ENCODE results near the gene CHST5.

The CHST5 gene

DNA sequence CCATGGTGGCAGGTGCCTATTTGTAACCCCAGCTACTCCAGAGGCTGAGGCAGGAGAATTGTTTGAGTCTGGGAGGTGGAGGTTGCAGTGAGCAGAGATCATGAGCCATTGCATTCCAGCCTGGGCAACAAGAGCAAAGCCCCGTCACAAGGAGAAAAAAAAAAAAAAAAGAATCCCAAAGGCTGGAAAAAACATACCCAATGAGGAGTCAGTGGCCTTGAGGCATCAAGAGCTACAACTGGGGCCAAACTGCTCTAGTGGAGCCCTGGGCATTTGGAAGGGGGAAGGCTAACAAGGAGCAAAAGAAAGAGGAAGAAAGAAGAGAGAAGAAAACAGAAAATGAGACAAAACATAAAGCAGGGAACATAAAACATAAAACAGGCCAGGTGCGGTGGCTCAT is 47.6 kb downstream of the CHST5 start:
- Histone ChIP-seq H3K4me3 (ENCODE audit: low read depth, low read length) (no peak overlapping the region), H3K36me3 (ENCODE audit: control insufficient read depth, insufficient read depth, low read length) (no peaks in the 10 kb centered on the region), H2AFZ (no peak overlapping the region), H3K4me2 (ENCODE audit: low read length) (no peak overlapping the region), H3K27ac (no peak overlapping the region), H3K9ac (no peak overlapping the region), H3K79me2 (no peaks in the 10 kb centered on the region), H3K9me3 (ENCODE audit: control insufficient read depth, low read length) (no peaks in the 10 kb centered on the region), H3K27me3 (ENCODE audit: control insufficient read depth, insufficient read depth, low read length) (peaks cover 3% of the 10 kb centered on the region), H3K4me1 (peaks cover 21% of the 10 kb centered on the region)
- TF ChIP-seq, protein P1, sequence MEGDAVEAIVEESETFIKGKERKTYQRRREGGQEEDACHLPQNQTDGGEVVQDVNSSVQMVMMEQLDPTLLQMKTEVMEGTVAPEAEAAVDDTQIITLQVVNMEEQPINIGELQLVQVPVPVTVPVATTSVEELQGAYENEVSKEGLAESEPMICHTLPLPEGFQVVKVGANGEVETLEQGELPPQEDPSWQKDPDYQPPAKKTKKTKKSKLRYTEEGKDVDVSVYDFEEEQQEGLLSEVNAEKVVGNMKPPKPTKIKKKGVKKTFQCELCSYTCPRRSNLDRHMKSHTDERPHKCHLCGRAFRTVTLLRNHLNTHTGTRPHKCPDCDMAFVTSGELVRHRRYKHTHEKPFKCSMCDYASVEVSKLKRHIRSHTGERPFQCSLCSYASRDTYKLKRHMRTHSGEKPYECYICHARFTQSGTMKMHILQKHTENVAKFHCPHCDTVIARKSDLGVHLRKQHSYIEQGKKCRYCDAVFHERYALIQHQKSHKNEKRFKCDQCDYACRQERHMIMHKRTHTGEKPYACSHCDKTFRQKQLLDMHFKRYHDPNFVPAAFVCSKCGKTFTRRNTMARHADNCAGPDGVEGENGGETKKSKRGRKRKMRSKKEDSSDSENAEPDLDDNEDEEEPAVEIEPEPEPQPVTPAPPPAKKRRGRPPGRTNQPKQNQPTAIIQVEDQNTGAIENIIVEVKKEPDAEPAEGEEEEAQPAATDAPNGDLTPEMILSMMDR (IDR thresholded peaks at IDR 0.05) = no peak

DNA sequence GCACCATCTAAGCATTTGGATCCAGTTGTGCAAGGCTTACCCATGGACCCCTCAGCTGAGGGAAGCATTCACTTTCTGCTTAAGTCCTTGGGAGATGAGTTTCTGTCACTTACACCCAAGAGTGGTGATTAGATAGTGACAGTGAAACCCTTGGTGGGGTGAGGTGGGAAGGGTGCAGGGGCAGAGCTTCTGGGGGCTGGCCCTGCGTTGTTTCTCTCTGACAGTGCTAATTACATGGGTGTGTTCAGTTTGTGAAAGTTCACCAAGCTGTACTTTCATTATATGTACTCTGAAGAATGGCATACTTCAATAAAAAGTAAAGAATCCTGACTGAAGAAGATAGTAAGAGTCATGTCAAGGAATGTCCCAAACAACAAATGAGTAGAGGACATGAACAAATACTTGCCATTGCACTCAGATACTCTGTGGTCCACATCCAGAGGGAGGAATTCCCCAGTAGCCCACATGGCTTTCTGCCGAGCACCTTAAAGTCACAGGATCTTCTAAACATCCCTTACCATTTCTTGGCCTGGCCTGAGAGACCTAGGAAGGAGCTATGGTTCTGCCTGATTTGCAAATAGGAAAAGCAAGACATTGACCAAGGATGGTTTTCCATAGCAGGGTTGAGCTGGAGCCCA is 49.1 kb downstream of the CHST5 start:
- Histone ChIP-seq H3K9ac (no peak overlapping the region), H3K27ac (no peak overlapping the region), H3K36me3 (ENCODE audit: control insufficient read depth, insufficient read depth, low read length) (no peaks in the 10 kb centered on the region), H3K4me3 (ENCODE audit: low read depth, low read length) (no peak overlapping the region), H2AFZ (no peak overlapping the region), H3K9me3 (ENCODE audit: control insufficient read depth, low read length) (no peaks in the 10 kb centered on the region), H3K4me1 (peaks cover 20% of the 10 kb centered on the region), H3K79me2 (no peaks in the 10 kb centered on the region), H3K27me3 (ENCODE audit: control insufficient read depth, insufficient read depth, low read length) (peaks cover 3% of the 10 kb centered on the region), H3K4me2 (ENCODE audit: low read length) (no peak overlapping the region)
- TF ChIP-seq, protein P1 (IDR thresholded peaks at IDR 0.05) = no peak

DNA sequence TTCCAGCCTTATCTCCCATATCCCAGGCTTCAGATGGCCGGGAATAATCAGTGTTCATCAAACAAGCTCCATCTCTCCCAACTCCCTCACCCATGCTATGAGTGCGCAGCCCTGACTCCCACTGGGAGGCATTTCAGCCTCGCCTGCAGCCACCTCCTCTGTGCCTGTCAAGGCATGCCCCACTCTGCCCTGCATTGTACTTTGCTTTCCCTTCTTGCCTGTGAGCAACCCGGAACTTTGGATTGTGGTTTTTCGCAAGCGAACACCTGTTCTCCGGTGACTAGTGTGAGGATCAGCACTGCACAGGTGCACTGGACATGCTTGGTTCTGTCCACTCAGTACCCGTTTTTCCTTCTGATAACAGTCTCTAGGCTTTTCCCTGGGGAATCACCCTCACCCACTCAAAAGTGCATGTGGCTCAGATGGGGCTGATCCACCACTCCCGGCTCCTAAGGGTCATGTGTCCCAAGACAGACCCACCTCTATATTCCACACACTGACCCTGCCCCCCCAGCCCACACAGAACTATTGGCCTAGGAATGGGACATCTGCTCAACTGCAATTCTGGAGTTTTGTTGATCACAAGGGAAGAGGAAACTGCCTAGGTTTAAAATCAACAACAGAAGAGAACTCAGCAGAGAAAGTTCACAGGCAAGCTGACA is 49.8 kb downstream of the CHST5 start:
- peaks cover 3% of the 10 kb centered on the region for H3K27me3 ChIP-seq (ENCODE audit: control insufficient read depth, insufficient read depth, low read length)
- no peaks in the 10 kb centered on the region for H3K9me3 ChIP-seq (ENCODE audit: control insufficient read depth, low read length)
- peaks cover 18% of the 10 kb centered on the region for H3K4me1 ChIP-seq
- TF ChIP-seq, protein P1 (IDR thresholded peaks at IDR 0.05) = no peak
- no peak overlapping the region for H3K9ac ChIP-seq
- H3K36me3 ChIP-seq (ENCODE audit: control insufficient read depth, insufficient read depth, low read length) = no peaks in the 10 kb centered on the region
- no peak overlapping the region for H3K27ac ChIP-seq
- no peak overlapping the region for H3K4me3 ChIP-seq (ENCODE audit: low read depth, low read length)
- no peak overlapping the region for H2AFZ ChIP-seq
- no peak overlapping the region for H3K4me2 ChIP-seq (ENCODE audit: low read length)
- H3K79me2 ChIP-seq = no peaks in the 10 kb centered on the region

DNA sequence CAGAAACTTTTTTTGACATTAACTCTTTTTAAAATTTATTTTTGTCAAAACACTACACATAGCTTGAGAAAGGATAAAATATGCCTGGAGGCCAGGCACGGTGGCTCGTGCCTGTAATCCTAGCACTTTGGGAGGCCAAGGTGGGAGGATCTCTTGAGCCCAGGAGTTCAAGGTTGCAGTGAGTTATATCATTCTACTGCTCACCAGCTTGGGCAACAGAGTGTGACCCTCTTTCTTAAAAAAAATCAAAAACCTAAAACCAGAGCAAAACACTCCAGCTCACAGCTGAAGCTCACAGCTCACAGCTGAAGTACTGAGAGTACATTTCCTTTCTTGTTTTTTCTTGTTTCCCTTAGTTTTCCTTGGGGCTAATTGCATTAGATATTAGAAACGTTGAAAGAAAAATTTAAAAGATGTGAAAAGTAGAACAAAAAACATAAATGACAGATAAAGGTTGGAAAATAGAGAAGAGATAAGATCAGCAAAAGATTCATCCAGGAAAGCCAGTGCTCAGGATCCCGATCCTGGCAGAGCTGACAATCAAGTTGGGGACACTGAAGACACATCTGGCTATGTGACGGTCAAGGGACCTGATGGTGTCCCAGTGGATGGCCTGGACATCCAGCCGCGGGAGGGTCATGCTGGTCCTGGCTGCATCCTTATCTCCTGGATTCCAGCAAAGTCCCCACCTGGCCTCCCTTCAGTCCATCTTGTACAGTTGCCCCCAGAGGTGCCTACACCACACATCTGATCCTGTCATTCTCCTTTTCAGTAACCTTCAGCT is 50.5 kb downstream of the CHST5 start:
- no peak overlapping the region for H3K4me2 ChIP-seq (ENCODE audit: low read length)
- H3K27ac ChIP-seq = peak overlapping the region; percentile 8
- peaks cover 3% of the 10 kb centered on the region for H3K27me3 ChIP-seq (ENCODE audit: control insufficient read depth, insufficient read depth, low read length)
- no peaks in the 10 kb centered on the region for H3K9me3 ChIP-seq (ENCODE audit: control insufficient read depth, low read length)
- no peak overlapping the region for H3K9ac ChIP-seq
- peak overlapping the region; percentile 13 for H2AFZ ChIP-seq
- no peaks in the 10 kb centered on the region for H3K36me3 ChIP-seq (ENCODE audit: control insufficient read depth, insufficient read depth, low read length)
- H3K4me1 ChIP-seq = peaks cover 18% of the 10 kb centered on the region
- H3K4me3 ChIP-seq (ENCODE audit: low read depth, low read length) = no peak overlapping the region
- TF ChIP-seq, protein P1 (IDR thresholded peaks at IDR 0.05) = no peak
- no peaks in the 10 kb centered on the region for H3K79me2 ChIP-seq
